Activated CD4-positive, alpha-beta T cell treated with anti-CD3 and anti-CD28 coated beads, Interleukin-2, amount 50 U/mL, for 16 hours (primary cell): Measurements from ENCODE around the gene SOX2.

Experiments used
- DNase-seq: peaks from one replicate; pipeline ENCODE4 v3.0.0-alpha.2; 2020

Gene SOX2

DNA sequence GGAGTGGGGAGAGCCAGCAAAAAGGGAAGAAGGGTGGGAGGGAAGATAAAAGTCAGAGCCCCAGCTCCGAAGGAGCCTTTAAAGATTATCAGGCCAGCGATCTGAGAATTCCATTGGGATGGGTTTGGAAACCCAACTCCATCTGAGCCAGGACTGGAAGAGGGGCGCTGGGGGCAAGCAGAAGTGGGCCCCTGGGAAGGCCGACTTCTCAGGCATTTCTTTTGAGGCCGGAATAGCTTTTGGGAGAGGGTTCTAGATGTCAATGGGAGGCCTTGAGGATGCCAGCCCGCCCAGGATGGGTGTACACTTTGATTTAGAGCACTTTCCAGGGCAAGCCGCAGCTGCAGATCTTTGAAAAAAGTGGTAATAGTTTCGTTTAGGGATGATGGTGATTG, 6.6 kb upstream of the SOX2 start:
- no peak for DNase-seq

DNA sequence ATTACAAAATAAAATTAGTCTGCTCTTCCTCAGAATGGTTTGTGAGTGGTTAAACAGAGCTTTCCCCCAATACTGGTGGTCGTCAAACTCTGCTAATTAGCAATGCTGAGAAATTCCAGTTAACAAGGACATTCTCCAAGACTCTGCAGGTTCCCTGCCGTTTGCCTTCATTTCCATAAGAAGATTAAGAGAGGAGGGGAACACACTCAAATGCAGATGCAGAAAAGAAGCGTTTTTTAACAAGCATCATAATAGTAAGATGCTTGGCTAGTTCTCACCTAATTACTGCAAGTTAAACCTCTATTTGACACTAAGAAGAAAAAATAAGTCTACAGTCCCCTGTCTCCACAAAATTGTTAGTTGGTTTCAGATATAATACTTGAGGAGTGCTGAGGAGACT, 3.7 kb upstream of the SOX2 start:
- no peak for DNase-seq

DNA sequence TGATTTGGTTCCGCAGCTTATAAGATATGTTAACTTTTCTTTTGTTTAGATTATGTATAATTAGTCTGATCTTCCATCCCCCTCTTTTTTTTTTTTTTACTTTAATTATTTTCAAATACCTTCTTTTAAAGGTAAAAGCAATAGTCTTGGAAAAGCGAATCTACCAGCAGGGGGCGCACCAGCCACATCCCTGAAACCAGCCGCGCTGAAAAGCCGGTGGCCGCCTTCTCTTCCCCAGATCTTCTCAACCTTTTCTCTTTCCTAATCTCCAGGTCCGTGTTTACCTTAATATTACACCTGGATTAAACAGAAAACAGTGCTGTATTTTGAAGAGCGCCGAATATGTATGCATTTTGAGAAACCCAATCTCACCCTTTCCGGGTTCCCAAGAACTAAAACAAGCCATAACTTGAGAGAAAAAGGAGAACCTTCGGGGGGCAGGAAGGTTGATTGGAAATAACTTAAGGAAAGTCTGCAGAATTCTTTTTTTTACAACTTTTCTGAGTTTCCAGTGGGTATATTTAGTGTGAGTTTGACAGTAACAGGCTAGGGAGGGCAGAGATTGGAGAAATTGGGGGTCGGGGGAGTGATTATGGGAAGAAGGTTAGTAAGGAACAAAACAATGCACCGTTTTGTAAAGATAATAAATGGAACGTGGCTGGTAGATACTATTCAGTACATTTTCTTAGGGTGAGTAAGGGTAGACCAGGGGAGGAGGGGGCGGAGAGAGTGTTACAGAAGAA, 2.0 kb upstream of the SOX2 start:
- DNase-seq = peak; percentile 61

DNA sequence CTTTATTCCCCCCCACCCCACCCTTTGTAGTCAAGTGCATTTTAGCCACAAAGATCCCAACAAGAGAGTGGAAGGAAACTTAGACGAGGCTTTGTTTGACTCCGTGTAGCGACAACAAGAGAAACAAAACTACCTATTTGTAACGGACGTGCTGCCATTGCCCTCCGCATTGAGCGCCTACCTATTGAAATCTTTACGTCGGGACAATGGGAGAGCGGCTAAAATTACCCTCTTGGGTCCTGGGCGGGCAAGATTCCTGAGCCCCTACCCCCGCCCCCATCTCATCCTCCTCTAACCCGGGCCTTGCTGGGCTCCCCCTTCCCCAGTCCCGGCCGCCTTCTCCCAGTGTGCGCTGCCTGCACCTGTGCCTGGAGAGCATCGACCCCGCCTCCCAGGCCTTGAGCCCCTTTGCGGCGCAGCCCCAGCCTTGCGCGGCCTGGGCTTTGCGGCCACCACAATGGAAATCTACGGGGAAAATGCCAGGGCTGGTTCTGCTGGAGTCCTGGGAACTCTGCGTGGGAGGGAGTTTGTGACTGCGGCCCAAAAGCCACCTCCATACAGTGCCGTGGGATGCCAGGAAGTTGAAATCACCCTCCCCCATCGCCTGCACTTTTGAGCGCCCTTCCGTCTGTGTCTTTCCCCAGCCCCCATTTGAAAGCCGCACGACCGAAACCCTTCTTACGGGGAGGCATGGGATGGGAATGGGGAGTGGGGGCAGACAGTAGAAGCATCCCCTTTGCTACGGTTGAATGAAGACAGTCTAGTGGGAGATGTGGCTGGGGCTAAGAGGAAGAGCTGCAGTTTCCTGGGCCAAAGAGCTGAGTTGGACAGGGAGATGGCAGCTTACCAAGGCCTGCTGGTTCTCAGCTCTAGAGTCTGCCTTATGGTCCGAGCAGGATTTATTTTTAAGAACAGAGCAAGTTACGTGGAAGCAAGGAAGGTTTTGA, 1.1 kb upstream of the SOX2 start:
- DNase-seq = no peak

DNA sequence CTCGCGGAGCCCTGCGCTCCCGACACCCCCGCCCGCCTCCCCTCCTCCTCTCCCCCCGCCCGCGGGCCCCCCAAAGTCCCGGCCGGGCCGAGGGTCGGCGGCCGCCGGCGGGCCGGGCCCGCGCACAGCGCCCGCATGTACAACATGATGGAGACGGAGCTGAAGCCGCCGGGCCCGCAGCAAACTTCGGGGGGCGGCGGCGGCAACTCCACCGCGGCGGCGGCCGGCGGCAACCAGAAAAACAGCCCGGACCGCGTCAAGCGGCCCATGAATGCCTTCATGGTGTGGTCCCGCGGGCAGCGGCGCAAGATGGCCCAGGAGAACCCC, 464 bp downstream of the SOX2 start:
- DNase-seq = no peak

DNA sequence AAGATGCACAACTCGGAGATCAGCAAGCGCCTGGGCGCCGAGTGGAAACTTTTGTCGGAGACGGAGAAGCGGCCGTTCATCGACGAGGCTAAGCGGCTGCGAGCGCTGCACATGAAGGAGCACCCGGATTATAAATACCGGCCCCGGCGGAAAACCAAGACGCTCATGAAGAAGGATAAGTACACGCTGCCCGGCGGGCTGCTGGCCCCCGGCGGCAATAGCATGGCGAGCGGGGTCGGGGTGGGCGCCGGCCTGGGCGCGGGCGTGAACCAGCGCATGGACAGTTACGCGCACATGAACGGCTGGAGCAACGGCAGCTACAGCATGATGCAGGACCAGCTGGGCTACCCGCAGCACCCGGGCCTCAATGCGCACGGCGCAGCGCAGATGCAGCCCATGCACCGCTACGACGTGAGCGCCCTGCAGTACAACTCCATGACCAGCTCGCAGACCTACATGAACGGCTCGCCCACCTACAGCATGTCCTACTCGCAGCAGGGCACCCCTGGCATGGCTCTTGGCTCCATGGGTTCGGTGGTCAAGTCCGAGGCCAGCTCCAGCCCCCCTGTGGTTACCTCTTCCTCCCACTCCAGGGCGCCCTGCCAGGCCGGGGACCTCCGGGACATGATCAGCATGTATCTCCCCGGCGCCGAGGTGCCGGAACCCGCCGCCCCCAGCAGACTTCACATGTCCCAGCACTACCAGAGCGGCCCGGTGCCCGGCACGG, 991 bp downstream of the SOX2 start:
- DNase-seq = no peak

DNA sequence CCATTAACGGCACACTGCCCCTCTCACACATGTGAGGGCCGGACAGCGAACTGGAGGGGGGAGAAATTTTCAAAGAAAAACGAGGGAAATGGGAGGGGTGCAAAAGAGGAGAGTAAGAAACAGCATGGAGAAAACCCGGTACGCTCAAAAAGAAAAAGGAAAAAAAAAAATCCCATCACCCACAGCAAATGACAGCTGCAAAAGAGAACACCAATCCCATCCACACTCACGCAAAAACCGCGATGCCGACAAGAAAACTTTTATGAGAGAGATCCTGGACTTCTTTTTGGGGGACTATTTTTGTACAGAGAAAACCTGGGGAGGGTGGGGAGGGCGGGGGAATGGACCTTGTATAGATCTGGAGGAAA, 1.5 kb downstream of the SOX2 start:
- no peak for DNase-seq

DNA sequence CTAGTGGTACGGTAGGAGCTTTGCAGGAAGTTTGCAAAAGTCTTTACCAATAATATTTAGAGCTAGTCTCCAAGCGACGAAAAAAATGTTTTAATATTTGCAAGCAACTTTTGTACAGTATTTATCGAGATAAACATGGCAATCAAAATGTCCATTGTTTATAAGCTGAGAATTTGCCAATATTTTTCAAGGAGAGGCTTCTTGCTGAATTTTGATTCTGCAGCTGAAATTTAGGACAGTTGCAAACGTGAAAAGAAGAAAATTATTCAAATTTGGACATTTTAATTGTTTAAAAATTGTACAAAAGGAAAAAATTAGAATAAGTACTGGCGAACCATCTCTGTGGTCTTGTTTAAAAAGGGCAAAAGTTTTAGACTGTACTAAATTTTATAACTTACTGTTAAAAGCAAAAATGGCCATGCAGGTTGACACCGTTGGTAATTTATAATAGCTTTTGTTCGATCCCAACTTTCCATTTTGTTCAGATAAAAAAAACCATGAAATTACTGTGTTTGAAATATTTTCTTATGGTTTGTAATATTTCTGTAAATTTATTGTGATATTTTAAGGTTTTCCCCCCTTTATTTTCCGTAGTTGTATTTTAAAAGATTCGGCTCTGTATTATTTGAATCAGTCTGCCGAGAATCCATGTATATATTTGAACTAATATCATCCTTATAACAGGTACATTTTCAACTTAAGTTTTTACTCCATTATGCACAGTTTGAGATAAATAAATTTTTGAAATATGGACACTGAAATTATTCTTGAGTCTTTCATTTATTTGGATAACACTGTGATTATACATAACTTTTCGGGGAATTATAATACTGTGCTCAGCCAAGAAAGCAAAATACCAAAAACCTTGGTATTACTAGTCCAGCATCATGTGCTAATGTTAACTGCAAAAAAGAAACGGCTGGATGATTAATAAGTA, 2.2 kb downstream of the SOX2 start:
- DNase-seq = no peak

DNA sequence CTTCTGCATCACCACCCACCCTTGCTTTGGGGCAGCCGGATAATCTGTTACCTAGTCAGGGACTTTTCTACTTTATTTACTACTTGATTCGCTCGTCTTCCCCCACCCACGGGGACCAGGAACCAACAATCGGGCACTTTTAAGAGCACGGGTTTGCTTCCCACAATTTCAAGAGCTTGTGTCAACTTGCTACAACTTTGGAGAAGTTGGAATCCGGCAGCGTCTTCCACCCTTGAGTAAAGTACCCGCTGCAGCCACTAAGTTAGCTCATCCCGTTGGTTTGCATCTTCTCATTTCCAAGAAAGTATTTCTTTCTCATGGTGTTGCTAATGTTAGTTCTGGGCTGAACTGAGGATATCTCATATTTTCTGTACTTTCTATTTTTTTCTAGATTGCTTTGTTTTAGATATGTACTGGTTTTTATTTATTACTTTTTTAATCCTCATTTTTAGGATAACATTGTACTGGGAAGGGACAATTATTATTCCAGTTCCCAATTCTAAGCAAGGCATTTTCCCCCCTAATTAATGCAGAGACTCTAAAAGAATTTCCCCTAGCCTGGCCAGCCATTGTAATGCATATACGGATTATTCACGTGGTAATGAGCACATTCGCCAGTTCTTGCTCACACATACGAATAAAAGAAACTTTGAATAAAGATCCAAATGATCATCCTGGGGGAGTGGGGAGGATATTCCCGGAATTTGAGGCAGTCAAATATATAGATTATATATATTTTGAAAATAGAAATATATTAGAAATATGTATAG, 4.0 kb downstream of the SOX2 start:
- no peak for DNase-seq

DNA sequence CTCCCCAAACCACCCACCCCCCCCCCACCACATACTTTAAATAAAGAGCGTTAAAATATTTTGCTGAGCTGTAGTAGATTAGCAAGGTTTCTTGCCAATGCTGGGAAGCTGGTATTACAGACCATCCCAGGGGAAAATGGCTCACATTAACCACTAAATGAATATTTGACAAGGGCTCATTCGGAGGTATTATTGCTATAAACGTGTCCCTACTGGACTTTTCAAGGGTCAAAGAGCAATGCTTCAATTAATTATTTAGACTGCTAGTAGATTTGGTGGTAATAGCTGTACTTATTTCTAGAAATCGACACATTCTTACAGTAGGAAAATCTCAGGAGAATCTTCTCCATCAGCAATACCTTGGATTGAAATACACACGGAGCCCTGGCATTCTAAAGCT, 5.2 kb downstream of the SOX2 start:
- DNase-seq = no peak

DNA sequence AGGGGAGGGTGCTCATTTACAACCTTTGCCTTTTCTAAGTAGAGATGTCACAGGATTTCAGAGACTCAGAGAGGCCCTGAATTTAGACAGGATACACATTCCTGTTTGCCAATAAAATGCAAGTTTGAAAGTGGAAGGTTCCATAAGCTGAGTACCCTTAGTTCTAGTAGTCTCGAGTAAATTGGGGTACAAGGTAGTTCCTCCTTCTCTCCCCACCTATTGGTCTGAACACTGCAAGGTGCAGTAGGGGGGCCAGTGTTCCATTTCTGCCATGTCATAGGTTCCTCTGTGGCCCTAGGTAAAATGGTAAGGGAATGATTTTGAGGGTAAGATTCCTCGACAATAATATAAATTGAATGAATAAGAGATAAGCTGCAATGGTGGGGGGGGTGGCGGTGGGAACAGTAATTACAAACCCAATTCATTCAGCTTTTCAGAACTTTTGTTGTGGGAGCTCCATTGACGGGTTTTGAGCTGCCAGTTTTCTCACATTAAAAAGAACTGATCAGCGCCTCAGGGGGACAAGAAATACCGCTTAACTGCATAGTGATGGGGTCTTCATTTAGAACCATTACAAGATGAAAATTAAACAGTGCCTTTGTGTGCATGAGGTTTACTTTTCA, 5.9 kb downstream of the SOX2 start:
- no peak for DNase-seq

DNA sequence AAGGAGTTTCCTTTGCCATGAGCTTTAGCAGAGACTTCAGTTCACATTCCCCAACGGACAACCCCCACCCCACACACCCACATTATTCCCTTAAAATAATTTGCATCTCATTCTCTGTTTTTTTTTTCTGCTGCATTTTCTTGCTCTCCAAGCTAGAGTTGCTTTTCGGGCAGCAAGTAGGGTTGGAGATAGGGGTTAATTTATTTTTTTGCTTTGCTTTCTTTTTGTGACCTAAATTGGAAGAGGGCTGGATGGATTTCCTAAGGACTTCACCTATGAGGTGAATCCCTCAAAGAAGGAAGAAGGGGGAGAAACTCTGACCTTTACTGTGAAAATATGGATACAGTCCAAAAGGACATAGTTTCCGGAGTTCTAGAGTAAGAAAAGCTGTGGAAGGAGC, 6.6 kb downstream of the SOX2 start:
- no peak for DNase-seq

DNA sequence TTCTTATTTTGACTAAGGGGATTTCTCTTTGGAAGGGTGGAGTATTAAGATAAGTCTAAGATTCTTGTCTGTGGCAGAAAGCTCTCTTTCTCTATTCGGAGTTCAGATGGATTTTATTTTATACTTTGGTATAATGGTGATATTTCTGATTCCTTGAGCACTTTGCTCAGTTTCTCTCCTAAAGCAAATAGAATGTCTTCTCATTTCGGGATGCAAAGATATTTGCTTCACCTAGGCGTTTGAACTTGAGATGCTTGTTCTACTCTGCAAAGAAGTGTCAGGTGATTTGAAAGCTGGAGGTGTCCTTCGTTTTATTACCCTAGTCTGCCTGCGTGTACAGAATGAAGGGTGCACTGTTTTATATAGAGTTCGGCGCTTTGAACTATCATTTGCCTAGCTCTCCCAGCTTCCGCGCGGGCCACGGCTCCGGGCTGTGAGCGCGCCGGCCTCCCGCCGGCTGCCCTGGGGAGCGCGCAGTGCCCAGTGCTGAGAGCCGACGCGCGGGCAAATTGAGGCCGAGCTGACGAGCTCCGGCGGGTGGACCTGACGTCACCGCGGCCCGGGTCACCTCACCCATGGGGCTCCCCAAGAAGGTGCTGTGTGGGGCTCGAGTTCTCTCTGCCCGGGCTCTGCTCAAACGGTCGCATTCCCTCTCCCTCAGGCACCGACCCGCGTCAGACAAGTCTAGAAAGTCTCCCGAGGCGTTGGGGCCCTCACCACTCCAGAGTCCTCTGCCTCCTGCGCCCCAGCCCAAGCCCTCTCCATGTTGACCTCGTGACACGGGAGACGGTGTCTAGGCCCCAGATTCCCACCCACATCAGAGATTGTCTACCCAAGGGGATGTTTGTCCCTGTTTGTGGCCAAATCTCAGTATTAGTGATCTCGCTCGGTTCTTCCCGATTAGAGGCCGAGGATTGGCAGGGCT, 7.5 kb downstream of the SOX2 start:
- DNase-seq = no peak

DNA sequence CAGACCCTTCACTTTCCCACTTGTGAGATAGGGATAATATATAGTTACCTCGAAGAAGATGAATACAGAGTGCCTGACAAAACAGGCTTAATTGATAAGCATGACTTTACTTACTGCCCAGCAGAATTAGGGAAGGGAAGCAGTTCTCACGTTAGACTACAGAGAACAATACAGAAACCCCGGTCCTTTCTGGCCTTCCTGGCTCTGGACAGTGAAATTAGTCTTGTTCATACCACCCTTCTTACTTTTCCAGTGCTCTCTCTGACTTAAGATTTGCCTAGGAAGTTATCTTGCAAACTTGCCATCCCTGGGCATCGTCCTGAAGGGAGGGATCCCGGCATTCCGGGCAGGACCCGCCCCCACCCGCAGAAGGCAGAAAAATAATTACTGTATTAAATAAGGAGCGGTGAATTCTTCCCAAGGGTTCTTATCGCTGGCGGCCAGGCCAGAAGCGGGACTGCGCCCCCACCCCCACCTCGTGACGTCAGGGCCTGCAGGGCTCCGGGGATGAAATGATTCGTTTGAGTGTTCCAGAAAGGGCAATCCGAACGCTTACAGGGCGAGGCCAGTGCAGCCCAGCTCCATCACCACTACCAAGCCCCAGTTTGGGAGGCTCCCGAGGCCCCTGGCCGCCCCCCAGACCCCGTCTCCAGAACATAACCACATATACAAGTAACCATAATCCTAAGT, 8.4 kb downstream of the SOX2 start:
- DNase-seq = no peak

DNA sequence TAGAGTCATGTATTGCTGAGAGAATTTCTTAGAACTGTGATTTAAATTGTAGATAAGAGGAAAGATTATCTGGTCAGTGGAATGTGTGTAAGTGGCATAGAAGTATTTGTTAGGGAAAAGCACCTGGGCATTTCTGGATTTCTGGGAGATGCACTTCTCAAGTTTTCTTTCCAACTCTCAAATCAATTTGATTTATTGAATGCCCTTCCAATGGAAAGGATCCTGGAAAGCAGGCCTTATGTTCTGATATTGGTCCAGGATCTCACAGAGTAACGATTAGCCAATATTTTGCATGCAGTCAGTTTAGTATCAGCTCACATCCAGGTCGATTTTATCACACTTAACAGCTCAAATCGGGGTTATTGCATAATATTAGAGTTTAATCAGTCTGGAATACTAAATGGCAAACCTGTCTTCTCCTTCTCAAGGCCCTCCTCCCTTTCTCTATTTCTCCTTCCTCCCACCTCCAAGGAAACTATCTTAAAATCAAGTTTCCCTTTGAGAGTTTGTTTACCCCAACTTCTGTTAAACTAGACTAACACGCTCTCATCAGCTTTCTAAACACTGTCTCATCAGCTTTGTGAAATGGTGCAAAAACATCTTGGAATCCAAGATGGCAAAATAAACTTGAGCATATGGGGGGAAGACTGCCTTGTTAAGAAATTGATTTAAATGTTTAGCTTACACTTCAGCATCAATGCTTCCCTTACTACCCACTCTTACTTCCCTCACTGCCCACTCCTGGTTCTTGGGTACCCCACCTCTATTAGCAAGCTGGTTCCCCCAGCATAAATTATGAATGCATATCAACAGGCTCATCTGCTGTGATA, 9.5 kb downstream of the SOX2 start:
- no peak for DNase-seq

DNA sequence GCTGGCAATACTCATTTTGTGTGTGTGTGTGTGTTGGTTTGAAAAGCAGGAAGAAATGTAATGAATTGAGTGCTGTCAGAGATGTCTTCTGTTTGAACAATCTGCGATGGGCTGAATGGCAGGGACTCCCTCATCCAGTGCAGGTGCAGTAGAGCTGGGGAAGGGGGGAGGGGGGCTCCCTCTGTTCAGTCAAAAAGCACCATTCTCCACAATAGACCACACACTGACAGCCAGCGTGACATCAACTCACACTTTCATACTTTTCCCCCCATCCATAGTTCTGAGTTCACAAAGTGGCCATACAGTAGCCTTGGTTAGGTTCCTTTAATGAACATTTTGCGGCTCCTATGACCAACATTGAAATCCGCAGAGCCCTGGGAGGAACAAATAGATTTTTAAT, 10.4 kb downstream of the SOX2 start:
- no peak for DNase-seq

DNA sequence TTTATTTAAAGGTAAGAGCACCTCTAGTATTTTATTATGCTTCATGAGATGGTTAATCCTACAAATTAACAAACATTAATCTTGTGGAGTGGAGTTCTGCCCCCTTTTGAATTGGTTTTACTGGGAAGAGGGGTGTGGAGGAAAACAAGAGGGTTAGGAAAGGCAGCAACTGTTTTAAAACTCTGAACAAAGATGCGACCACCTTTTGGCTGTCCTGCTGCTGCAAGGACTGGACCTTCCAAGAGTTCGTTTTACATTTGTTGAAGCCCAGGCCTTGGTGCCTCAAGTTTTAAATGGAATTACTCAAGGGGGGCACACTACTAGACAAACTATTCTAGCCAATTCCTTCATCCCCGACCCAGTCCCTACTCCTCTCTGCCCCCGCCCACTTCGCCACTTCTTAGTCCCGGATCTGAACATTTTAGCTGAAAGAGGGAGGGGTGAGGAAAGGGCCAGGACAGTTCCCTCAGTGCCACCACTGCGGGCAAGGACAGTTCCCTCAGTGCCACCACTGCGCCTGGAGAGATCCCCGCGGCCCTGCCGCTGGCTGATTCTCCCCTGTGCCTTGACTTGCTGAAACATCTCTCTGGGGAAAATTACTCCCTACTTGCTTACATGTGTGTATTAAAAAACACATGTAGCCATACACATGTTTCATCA, 11.2 kb downstream of the SOX2 start:
- DNase-seq = no peak

DNA sequence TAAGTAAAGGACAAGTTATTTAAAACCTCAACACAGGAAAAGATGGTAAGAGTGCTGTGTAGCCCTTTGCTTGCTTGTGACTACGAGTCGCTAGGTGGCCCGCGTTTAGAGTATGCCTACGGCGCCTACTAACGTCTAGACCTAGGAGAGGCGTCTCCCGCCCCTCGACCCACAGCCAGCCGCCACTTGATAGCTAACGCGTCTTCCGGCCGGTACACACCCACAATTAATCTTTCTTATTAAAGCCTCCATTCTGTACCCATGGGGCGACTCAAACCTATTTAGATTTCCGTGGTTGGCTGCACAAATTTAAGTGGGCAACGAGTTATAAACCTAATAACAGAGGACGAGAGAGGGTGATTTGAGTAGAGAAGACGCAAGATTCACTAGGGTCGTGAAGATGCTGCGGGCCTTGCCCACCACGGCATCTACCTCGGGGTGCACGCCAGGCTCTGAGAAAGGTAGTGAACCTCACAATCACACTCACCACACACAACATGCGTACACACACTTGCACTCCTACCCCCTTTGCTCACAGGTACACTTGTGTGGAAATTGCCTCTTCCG, 12.0 kb downstream of the SOX2 start:
- no peak for DNase-seq
